MM.1S (cell line): Measurements from ENCODE around the gene ENTPD2.

Experiments used
- EZH2 ChIP-seq: fragments of 300-600 bp; sonication (generic); optimal IDR thresholded peaks from 2 replicates; pipeline ENCODE3; 2017; ENCODE audit warnings: low read depth, mild to moderate bottlenecking, antibody characterized with exemption, low read length, mixed read lengths
- TF ChIP-seq, protein P1 (sequence below): fragments of 300-600 bp; sonication (generic); IDR thresholded peaks from 2 replicates; pipeline ENCODE4 v1.5.1; 2016; ENCODE audit warnings: antibody characterized with exemption, low read length, mixed read lengths

DNA sequence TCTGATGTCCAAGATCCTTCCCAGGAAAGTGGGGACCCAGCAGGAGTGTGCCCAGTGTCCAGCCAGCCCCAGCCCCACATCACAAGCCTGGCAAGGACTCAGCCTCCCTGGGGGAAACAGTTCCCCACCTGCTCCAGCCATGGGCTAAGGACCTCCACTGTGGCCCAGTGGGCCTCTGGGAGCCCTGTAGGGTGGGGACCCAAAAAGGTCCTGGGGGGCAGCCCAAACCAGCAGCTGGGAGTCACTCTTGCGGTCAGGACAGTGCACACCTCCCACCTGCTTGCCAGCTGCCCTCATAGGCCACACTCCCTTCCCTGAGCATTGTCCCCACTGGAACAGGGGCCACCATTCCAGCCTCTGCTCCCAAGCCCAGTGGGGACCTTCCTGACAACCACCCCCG, 27.5 kb downstream of the ENTPD2 start:
- TF ChIP-seq, protein P1, sequence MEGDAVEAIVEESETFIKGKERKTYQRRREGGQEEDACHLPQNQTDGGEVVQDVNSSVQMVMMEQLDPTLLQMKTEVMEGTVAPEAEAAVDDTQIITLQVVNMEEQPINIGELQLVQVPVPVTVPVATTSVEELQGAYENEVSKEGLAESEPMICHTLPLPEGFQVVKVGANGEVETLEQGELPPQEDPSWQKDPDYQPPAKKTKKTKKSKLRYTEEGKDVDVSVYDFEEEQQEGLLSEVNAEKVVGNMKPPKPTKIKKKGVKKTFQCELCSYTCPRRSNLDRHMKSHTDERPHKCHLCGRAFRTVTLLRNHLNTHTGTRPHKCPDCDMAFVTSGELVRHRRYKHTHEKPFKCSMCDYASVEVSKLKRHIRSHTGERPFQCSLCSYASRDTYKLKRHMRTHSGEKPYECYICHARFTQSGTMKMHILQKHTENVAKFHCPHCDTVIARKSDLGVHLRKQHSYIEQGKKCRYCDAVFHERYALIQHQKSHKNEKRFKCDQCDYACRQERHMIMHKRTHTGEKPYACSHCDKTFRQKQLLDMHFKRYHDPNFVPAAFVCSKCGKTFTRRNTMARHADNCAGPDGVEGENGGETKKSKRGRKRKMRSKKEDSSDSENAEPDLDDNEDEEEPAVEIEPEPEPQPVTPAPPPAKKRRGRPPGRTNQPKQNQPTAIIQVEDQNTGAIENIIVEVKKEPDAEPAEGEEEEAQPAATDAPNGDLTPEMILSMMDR, result no peak
- TF ChIP-seq EZH2, result no peak
